Measurements from ENCODE around the gene NXN.

DNA sequence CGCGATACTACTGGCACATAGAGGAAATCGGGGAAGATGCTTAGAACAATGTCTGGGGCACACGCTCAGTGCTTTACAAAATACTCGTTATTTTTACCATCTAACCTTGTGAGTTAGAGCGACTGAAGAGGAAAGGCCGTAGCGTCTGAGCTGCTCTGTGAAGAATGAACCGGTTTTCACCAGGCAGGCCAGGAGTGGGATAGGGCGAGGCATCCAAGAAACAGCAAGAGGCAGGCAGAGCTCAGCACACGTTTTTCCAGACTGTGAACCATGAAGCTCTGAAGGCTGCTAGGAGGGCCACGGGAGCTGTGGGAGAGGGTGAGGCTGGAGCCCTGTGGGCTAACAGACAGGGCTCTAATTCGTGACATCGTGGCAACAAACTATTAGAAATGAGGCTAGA is 101.9 kb downstream of the NXN start:
- TF ChIP-seq, protein P1, sequence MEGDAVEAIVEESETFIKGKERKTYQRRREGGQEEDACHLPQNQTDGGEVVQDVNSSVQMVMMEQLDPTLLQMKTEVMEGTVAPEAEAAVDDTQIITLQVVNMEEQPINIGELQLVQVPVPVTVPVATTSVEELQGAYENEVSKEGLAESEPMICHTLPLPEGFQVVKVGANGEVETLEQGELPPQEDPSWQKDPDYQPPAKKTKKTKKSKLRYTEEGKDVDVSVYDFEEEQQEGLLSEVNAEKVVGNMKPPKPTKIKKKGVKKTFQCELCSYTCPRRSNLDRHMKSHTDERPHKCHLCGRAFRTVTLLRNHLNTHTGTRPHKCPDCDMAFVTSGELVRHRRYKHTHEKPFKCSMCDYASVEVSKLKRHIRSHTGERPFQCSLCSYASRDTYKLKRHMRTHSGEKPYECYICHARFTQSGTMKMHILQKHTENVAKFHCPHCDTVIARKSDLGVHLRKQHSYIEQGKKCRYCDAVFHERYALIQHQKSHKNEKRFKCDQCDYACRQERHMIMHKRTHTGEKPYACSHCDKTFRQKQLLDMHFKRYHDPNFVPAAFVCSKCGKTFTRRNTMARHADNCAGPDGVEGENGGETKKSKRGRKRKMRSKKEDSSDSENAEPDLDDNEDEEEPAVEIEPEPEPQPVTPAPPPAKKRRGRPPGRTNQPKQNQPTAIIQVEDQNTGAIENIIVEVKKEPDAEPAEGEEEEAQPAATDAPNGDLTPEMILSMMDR (IDR thresholded peaks at IDR 0.05), result no peak
- TF ChIP-seq POLR2A (IDR thresholded peaks at IDR 0.05) (no peak), POLR2AphosphoS5 (IDR thresholded peaks at IDR 0.05) (no peak), EP300 (IDR thresholded peaks at IDR 0.05) (no peak)

All from upper lobe of left lung (tissue), 4 donors.